Stimulated activated effector memory CD8-positive, alpha-beta T cell treated with anti-CD3 and anti-CD28 coated beads, Interleukin-12 subunit alpha, Interleukin-12 subunit beta, amount 100 ng/mL, for 72 hours (primary cell): ENCODE results near the gene SH2D1A.
A peak's percentile ranks its signal among the peaks of the same experiment; 100 is the strongest.
"Not testable (repeated sequence)": the region's sequence is repeated elsewhere in the genome, so short reads cannot be mapped to it uniquely, and the experiment has no call there.

Experiments used
- ATAC-seq: fragments of 150-1000 bp; cut with Tn5 transposase; 2 replicates; pipeline ENCODE4 v1.10.0; 2021
- DNase-seq, 2 donors: peaks; one replicate each; pipeline ENCODE4 v3.0.0; 2021 to 2022; ENCODE audit warnings: low spot score in 2 of 2
- H3K27ac Mint-ChIP-seq: one replicate; pipeline ENCODE4 v1.8.0; 2022; ENCODE audit warnings: mild to moderate bottlenecking, mixed read lengths
- H3K36me3 Mint-ChIP-seq: one replicate; pipeline ENCODE4 v1.8.0; 2022; ENCODE audit warnings: mild to moderate bottlenecking, mixed read lengths
- H3K4me1 Mint-ChIP-seq: one replicate; pipeline ENCODE4 v1.8.0; 2022; ENCODE audit warnings: mixed read lengths
- H3K4me3 Mint-ChIP-seq: one replicate; pipeline ENCODE4 v1.8.0; 2022; ENCODE audit warnings: mild to moderate bottlenecking, mixed read lengths
- H3K9me3 Mint-ChIP-seq: one replicate; pipeline ENCODE4 v1.8.0; 2022; ENCODE audit warnings: mixed read lengths

SH2D1A gene

GRCh38 chrX:124388562-124388961 lies 42.2 kb downstream of the SH2D1A start:
- ATAC-seq (peak; percentile 61), DNase-seq (peak in 1 of 2 donors; percentile 12)
- Mint-ChIP-seq H3K4me3 (no peak overlapping the region), H3K27ac (peak overlapping the region; percentile 77), H3K36me3 (peaks cover 34% of the 10 kb centered on the region), H3K9me3 (no peaks in the 10 kb centered on the region), H3K4me1 (peaks cover 9% of the 10 kb centered on the region)

GRCh38 chrX:124392794-124393193 lies 46.4 kb downstream of the SH2D1A start:
- Mint-ChIP-seq H3K36me3 (peaks cover 7% of the 10 kb centered on the region), H3K4me1 (peaks cover 19% of the 10 kb centered on the region), H3K9me3 (no peaks in the 10 kb centered on the region), H3K4me3 (no peak overlapping the region), H3K27ac (no peak overlapping the region)
- ATAC-seq (no peak), DNase-seq (no peak)

- Mint-ChIP-seq H3K4me1 (peaks cover 16% of the 10 kb centered on the region), H3K9me3 (no peaks in the 10 kb centered on the region), H3K4me3 (no peak overlapping the region), H3K36me3 (peaks cover 2% of the 10 kb centered on the region), H3K27ac (peak overlapping the region; percentile 50)
- ATAC-seq (peak; percentile 74), DNase-seq (no peak)
These were observed 46.9 kb downstream of the SH2D1A start for GRCh38 chrX:124393238-124393637.

- Mint-ChIP-seq H3K4me3 (no peak overlapping the region), H3K27ac (peak overlapping the region; percentile 50), H3K9me3 (no peaks in the 10 kb centered on the region), H3K36me3 (no peaks in the 10 kb centered on the region), H3K4me1 (peaks cover 14% of the 10 kb centered on the region)
- DNase-seq (no peak), ATAC-seq (peak; percentile 67)
These were observed 47.3 kb downstream of the SH2D1A start for GRCh38 chrX:124393659-124394058.

- DNase-seq (no peak), ATAC-seq (no peak)
- Mint-ChIP-seq H3K9me3 (no peaks in the 10 kb centered on the region), H3K36me3 (no peaks in the 10 kb centered on the region), H3K4me3 (no peak overlapping the region), H3K4me1 (peaks cover 14% of the 10 kb centered on the region), H3K27ac (no peak overlapping the region)
These were observed 49.0 kb downstream of the SH2D1A start for GRCh38 chrX:124395145-124395880.

- DNase-seq: no peak
- Mint-ChIP-seq H3K36me3 (no peaks in the 10 kb centered on the region), H3K27ac (no peak overlapping the region), H3K4me3 (no peak overlapping the region), H3K4me1 (peaks cover 9% of the 10 kb centered on the region), H3K9me3 (no peaks in the 10 kb centered on the region)
- ATAC-seq: no peak
These were observed 55.3 kb downstream of the SH2D1A start for GRCh38 chrX:124401696-124402095.

GRCh38 chrX:124405868-124406267 lies 59.5 kb downstream of the SH2D1A start:
- no peaks in the 10 kb centered on the region for H3K9me3 Mint-ChIP-seq
- peak overlapping the region; percentile 10 for H3K27ac Mint-ChIP-seq
- H3K36me3 Mint-ChIP-seq: no peaks in the 10 kb centered on the region
- H3K4me1 Mint-ChIP-seq: peaks cover 9% of the 10 kb centered on the region
- DNase-seq (no peak), ATAC-seq (no peak)
- no peak overlapping the region for H3K4me3 Mint-ChIP-seq

GRCh38 chrX:124406294-124407014 lies 60.1 kb downstream of the SH2D1A start:
- ATAC-seq: peak; percentile 99
- Mint-ChIP-seq H3K27ac (peak overlapping the region; percentile 10), H3K36me3 (no peaks in the 10 kb centered on the region), H3K9me3 (no peaks in the 10 kb centered on the region), H3K4me3 (no peak overlapping the region), H3K4me1 (peaks cover 9% of the 10 kb centered on the region)
- DNase-seq: peak; percentile 26 to 71

GRCh38 chrX:124407226-124407625 lies 60.9 kb downstream of the SH2D1A start:
- H3K36me3 Mint-ChIP-seq: no peaks in the 10 kb centered on the region
- H3K4me3 Mint-ChIP-seq: no peak overlapping the region
- no peak overlapping the region for H3K27ac Mint-ChIP-seq
- no peak for DNase-seq
- peaks cover 9% of the 10 kb centered on the region for H3K4me1 Mint-ChIP-seq
- H3K9me3 Mint-ChIP-seq: no peaks in the 10 kb centered on the region
- ATAC-seq: no peak

- not testable (repeated sequence) for H3K36me3 Mint-ChIP-seq, ATAC-seq, H3K4me3 Mint-ChIP-seq, H3K9me3 Mint-ChIP-seq, DNase-seq, H3K27ac Mint-ChIP-seq, H3K4me1 Mint-ChIP-seq
These were observed 62.0 kb downstream of the SH2D1A start for GRCh38 chrX:124408380-124408779.

- H3K36me3 Mint-ChIP-seq: no peaks in the 10 kb centered on the region
- no peaks in the 10 kb centered on the region for H3K4me1 Mint-ChIP-seq
- no peaks in the 10 kb centered on the region for H3K9me3 Mint-ChIP-seq
- H3K27ac Mint-ChIP-seq: no peak overlapping the region
- no peak for DNase-seq
- no peak for ATAC-seq
- H3K4me3 Mint-ChIP-seq: no peak overlapping the region
These were observed 66.9 kb downstream of the SH2D1A start for GRCh38 chrX:124413244-124413643.

- ATAC-seq (no peak), DNase-seq (no peak)
- H3K4me1 Mint-ChIP-seq: no peaks in the 10 kb centered on the region
- no peaks in the 10 kb centered on the region for H3K36me3 Mint-ChIP-seq
- H3K9me3 Mint-ChIP-seq: no peaks in the 10 kb centered on the region
- no peak overlapping the region for H3K27ac Mint-ChIP-seq
- no peak overlapping the region for H3K4me3 Mint-ChIP-seq
These were observed 67.9 kb downstream of the SH2D1A start for GRCh38 chrX:124414281-124414680.

GRCh38 chrX:124415115-124415800 lies 68.9 kb downstream of the SH2D1A start:
- Mint-ChIP-seq H3K4me3 (no peak overlapping the region), H3K4me1 (no peaks in the 10 kb centered on the region), H3K27ac (no peak overlapping the region), H3K36me3 (no peaks in the 10 kb centered on the region), H3K9me3 (no peaks in the 10 kb centered on the region)
- ATAC-seq (no peak), DNase-seq (no peak)

- no peak for ATAC-seq
- H3K4me3 Mint-ChIP-seq: no peak overlapping the region
- no peak overlapping the region for H3K27ac Mint-ChIP-seq
- no peaks in the 10 kb centered on the region for H3K36me3 Mint-ChIP-seq
- H3K9me3 Mint-ChIP-seq: no peaks in the 10 kb centered on the region
- no peak for DNase-seq
- no peaks in the 10 kb centered on the region for H3K4me1 Mint-ChIP-seq
These were observed 75.7 kb downstream of the SH2D1A start for GRCh38 chrX:124421898-124422655.
